Measurements from ENCODE around the gene LPP. TPM values are rescaled to one million over a fixed set of nuclear protein-coding genes. Genes with fewer than 3 reads are reported as not detected.

The LPP gene
- total RNA-seq, 2 donors from 2014 or later = 170 to 246 TPM

GRCh38 chr3:188581792-188582191 is 427.8 kb downstream of the LPP start:
- Histone ChIP-seq H3K36me3 (no peaks in the 10 kb centered on the region), H3K9ac (ENCODE audit: low read depth in 2 of 2, low read length in 2 of 2) (no peak overlapping the region), H3K4me3 (no peak overlapping the region), H3K27ac (no peak overlapping the region), H3K4me1 (peaks cover 6% of the 10 kb centered on the region), H3K9me3 (no peaks in the 10 kb centered on the region), H3K27me3 (no peaks in the 10 kb centered on the region)
- intact Hi-C loops (cut with DNase I) = no loop called here
- no peak for TF ChIP-seq CTCF (IDR thresholded peaks at IDR 0.05)
- no peak for DNase-seq

GRCh38 chr3:188583341-188584161 is 429.6 kb downstream of the LPP start:
- Histone ChIP-seq H3K36me3 (no peaks in the 10 kb centered on the region), H3K4me1 (peaks cover 6% of the 10 kb centered on the region), H3K27me3 (no peaks in the 10 kb centered on the region), H3K9ac (ENCODE audit: low read depth in 2 of 2, low read length in 2 of 2) (no peak overlapping the region), H3K4me3 (no peak overlapping the region), H3K9me3 (no peaks in the 10 kb centered on the region), H3K27ac (peak overlapping the region; percentile 21)
- intact Hi-C loops (cut with DNase I) = no loop called here
- TF ChIP-seq CTCF (IDR thresholded peaks at IDR 0.05) = no peak
- peak; percentile 67 for DNase-seq

GRCh38 chr3:188584162-188584529 is 430.2 kb downstream of the LPP start:
- H3K36me3 ChIP-seq = no peaks in the 10 kb centered on the region
- peak overlapping the region; percentile 21 for H3K27ac ChIP-seq
- intact Hi-C loops (cut with DNase I) = no loop called here
- no peaks in the 10 kb centered on the region for H3K9me3 ChIP-seq
- DNase-seq = no peak
- peaks cover 6% of the 10 kb centered on the region for H3K4me1 ChIP-seq
- TF ChIP-seq CTCF (IDR thresholded peaks at IDR 0.05) = no peak
- H3K4me3 ChIP-seq = no peak overlapping the region
- H3K27me3 ChIP-seq = no peaks in the 10 kb centered on the region
- no peak overlapping the region for H3K9ac ChIP-seq (ENCODE audit: low read depth in 2 of 2, low read length in 2 of 2)

- no peaks in the 10 kb centered on the region for H3K27me3 ChIP-seq
- no peak overlapping the region for H3K4me3 ChIP-seq
- no peak overlapping the region for H3K9ac ChIP-seq (ENCODE audit: low read depth in 2 of 2, low read length in 2 of 2)
- intact Hi-C loops (cut with DNase I) = no loop called here
- peaks cover 6% of the 10 kb centered on the region for H3K4me1 ChIP-seq
- H3K9me3 ChIP-seq = no peaks in the 10 kb centered on the region
- DNase-seq = no peak
- no peak for TF ChIP-seq CTCF (IDR thresholded peaks at IDR 0.05)
- no peaks in the 10 kb centered on the region for H3K36me3 ChIP-seq
- no peak overlapping the region for H3K27ac ChIP-seq
Measured at GRCh38 chr3:188584958-188585689, 431.2 kb downstream of the LPP start.

- no peak for DNase-seq
- Histone ChIP-seq H3K27ac (no peak overlapping the region), H3K4me3 (no peak overlapping the region), H3K9me3 (no peaks in the 10 kb centered on the region), H3K36me3 (no peaks in the 10 kb centered on the region), H3K4me1 (no peaks in the 10 kb centered on the region), H3K27me3 (no peaks in the 10 kb centered on the region), H3K9ac (ENCODE audit: low read depth in 2 of 2, low read length in 2 of 2) (no peak overlapping the region)
- no peak for TF ChIP-seq CTCF (IDR thresholded peaks at IDR 0.05)
- intact Hi-C loops (cut with DNase I) = no loop called here
Measured at GRCh38 chr3:188589071-188589470, 435.1 kb downstream of the LPP start.

All from colonic mucosa (tissue), 4 donors.